GM19239 (cell line): ENCODE results near the gene LDLRAD4.
A peak's percentile ranks its signal among the peaks of the same experiment; 100 is the strongest.

Experiments
- DNase-seq: peaks from one replicate; pipeline ENCODE4 v3.0.0; 2011; ENCODE audit warnings: low spot score; ENCODE audit not compliant: insufficient read length
- FAIRE-seq: peaks from 2 replicates; lab custom pipeline; 2011; peaks lifted over from hg19 to GRCh38; lab: Jason Lieb, UNC

LDLRAD4 gene

GRCh38 chr18:13450289-13451212, 232.0 kb downstream of the LDLRAD4 start:
- peak; percentile 37 for FAIRE-seq

GRCh38 chr18:13451213-13451540, 232.6 kb downstream of the LDLRAD4 start:
- DNase-seq (no peak), FAIRE-seq (no peak)

More at GRCh38 chr18:13450289-13451212, 232.0 kb downstream of the LDLRAD4 start:
- DNase-seq, result no peak

GRCh38 chr18:13451661-13452387, 233.3 kb downstream of the LDLRAD4 start:
- DNase-seq (no peak), FAIRE-seq (no peak)

- FAIRE-seq, result no peak
These were observed 233.8 kb downstream of the LDLRAD4 start for GRCh38 chr18:13452388-13452811.

GRCh38 chr18:13452871-13453680, 234.5 kb downstream of the LDLRAD4 start:
- DNase-seq (no peak), FAIRE-seq (no peak)

More at GRCh38 chr18:13452388-13452811, 233.8 kb downstream of the LDLRAD4 start:
- no peak for DNase-seq

GRCh38 chr18:13453714-13454113, 235.2 kb downstream of the LDLRAD4 start:
- DNase-seq, result no peak
- no peak for FAIRE-seq

GRCh38 chr18:13454363-13455150, 236.0 kb downstream of the LDLRAD4 start:
- FAIRE-seq, result no peak
- no peak for DNase-seq

GRCh38 chr18:13455471-13455870, 236.9 kb downstream of the LDLRAD4 start:
- DNase-seq (no peak), FAIRE-seq (no peak)

- FAIRE-seq (peak; percentile 86), DNase-seq (peak; percentile 53)
These were observed 237.5 kb downstream of the LDLRAD4 start for GRCh38 chr18:13455960-13456481.

GRCh38 chr18:13456736-13457271, 238.2 kb downstream of the LDLRAD4 start:
- no peak for FAIRE-seq
- DNase-seq, result no peak

GRCh38 chr18:13457327-13457726, 238.8 kb downstream of the LDLRAD4 start:
- FAIRE-seq (no peak), DNase-seq (no peak)

GRCh38 chr18:13460946-13461345, 242.4 kb downstream of the LDLRAD4 start:
- no peak for FAIRE-seq
- DNase-seq, result no peak

- no peak for DNase-seq
- no peak for FAIRE-seq
These were observed 242.9 kb downstream of the LDLRAD4 start for GRCh38 chr18:13461469-13461868.

- DNase-seq (no peak), FAIRE-seq (no peak)
These were observed 243.4 kb downstream of the LDLRAD4 start for GRCh38 chr18:13461936-13462335.

GRCh38 chr18:13462686-13463085, 244.1 kb downstream of the LDLRAD4 start:
- FAIRE-seq, result no peak

GRCh38 chr18:13463526-13464210, 245.1 kb downstream of the LDLRAD4 start:
- FAIRE-seq (no peak), DNase-seq (no peak)

More at GRCh38 chr18:13462686-13463085, 244.1 kb downstream of the LDLRAD4 start:
- no peak for DNase-seq

GRCh38 chr18:13464432-13465123, 246.0 kb downstream of the LDLRAD4 start:
- DNase-seq (peak; percentile 74), FAIRE-seq (peak; percentile 99)

GRCh38 chr18:13465124-13465446, 246.5 kb downstream of the LDLRAD4 start:
- no peak for FAIRE-seq
- no peak for DNase-seq
